ENCODE results near the gene SF3A2. TPM values are rescaled to one million over a fixed set of nuclear protein-coding genes. Genes with fewer than 3 reads are reported as not detected.

SF3A2 gene
- total and polyA plus RNA-seq, 2 experiments from 2014 or later = 21.2 to 75.3 TPM

DNA sequence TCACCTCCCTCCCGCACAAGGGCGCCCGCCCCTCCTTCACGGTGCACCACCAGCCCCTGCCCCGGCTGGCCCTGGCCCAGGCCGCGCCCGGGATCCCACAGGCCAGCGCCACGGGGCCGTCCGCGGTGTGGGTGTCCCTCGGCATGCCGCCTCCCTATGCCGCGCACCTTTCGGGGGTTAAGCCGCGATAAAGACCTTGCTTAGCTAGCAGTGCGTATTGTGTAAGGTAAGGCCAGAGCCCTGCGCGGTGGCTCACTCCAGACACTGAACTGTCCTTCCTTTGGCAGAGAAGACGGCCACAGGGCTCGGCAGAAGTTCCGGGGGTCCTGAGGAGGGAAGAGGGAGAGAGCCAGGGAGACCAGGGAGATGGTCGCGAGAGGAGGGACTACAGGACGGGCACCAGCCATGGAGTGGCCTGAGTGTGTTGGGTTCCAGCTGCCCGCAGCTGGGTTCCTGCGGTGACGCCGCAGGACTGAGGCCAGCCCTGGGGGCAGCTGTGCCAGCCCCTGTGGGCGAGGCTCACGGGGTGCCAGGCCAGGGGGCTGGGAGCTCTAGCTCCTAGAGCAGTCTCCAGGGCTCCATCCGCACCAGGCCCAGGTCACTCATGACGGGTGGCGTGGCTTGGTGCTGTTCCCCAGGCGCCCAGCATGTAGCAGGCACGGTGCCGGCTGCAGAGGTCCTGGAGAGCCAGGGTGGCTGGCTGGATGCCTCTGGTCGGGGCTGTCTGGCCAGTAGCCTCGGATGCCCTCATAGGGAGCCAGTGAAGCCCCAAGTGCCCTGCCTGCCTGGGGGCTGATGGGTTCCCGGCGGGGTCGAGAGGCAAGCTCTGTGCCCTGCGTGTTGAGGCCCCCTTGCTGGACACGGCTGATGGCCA, 8.2 kb upstream of the SF3A2 start:
- 97% methylated on average over 47 of the region's 48 CpGs for WGBS (ENCODE audit: low lambda C conversion rate, missing lambda C conversion rate)
- H3K4me3 ChIP-seq = no peak overlapping the region

DNA sequence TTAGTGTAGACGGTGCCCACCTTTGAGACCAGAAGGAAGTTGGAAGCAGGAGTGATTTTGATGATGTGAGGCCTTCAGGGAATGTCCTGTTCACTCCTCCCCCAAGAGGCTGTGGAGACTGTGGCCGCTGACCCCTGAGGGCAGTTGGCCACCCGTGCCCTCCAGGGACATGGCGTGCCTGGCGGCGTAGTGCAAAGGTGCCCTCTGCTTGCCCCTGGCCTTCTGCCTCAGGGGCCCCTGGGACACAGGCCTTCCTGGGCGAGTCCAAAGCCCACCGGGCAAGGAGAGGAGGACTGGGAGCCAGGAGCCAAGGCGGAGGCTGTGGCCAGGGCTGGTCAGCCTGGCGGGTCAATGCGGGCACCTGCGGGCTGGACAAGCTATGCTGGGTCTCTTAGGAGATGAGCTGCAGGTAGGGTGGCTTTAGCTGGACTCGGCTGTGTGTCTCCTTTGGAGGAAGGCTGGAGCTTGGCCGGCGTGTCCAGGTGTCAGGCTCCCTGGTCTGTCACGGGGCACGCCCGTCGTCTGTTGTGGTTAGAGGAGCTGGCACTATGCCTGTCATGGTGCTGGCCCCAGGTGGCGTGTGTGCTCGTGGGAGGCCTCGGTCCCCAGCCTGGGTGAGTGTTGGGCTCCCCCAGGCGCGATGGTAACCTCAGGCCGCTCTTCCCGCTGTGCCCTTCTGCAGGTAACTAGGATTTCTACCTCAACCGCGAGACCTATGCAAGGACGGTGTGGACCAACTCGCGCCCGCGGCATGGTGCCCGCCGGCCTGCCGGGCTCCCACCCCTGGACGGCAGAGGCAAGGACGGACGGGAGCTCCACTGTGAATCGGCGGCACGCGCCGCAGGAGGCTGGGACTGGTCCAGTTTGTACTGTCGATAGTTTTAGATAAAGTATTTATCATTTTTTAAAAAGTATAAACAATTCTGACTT, 7.3 kb upstream of the SF3A2 start:
- no peaks in the 10 kb centered on the region for H3K36me3 ChIP-seq (replicated peaks; ENCODE audit: insufficient read depth, low read depth)

More for the DNA sequence above, 8.2 kb upstream of the SF3A2 start:
- Histone ChIP-seq H3K79me2 (peaks cover 15% of the 10 kb centered on the region), H3K27ac (no peak overlapping the region), H3K4me1 (ENCODE audit: insufficient read depth) (no peaks in the 10 kb centered on the region), H3K4me2 (no peak overlapping the region), H3K9me2 (replicated peaks; ENCODE audit: insufficient read depth) (no peaks in the 10 kb centered on the region), H3K9me3 (ENCODE audit: low read depth) (no peaks in the 10 kb centered on the region), H4K20me1 (ENCODE audit: insufficient read depth, poor library complexity, severe bottlenecking) (no peaks in the 10 kb centered on the region), H2AFZ (no peak overlapping the region), H3K27me3 (no peaks in the 10 kb centered on the region), H3K36me3 (replicated peaks; ENCODE audit: insufficient read depth, low read depth) (no peaks in the 10 kb centered on the region)
- TF ChIP-seq EZH2 (IDR thresholded peaks at IDR 0.05; ENCODE audit: borderline replicate concordance) = no peak
- TF ChIP-seq EZH2phosphoT487 (IDR thresholded peaks at IDR 0.05; ENCODE audit: low read depth, severe bottlenecking, unreplicated experiment) = no peak
- TF ChIP-seq, protein P1, sequence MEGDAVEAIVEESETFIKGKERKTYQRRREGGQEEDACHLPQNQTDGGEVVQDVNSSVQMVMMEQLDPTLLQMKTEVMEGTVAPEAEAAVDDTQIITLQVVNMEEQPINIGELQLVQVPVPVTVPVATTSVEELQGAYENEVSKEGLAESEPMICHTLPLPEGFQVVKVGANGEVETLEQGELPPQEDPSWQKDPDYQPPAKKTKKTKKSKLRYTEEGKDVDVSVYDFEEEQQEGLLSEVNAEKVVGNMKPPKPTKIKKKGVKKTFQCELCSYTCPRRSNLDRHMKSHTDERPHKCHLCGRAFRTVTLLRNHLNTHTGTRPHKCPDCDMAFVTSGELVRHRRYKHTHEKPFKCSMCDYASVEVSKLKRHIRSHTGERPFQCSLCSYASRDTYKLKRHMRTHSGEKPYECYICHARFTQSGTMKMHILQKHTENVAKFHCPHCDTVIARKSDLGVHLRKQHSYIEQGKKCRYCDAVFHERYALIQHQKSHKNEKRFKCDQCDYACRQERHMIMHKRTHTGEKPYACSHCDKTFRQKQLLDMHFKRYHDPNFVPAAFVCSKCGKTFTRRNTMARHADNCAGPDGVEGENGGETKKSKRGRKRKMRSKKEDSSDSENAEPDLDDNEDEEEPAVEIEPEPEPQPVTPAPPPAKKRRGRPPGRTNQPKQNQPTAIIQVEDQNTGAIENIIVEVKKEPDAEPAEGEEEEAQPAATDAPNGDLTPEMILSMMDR (IDR thresholded peaks at IDR 0.05; ENCODE audit: poor library complexity) = no peak
- DNase-seq (ENCODE audit: low spot score) = no peak

DNA sequence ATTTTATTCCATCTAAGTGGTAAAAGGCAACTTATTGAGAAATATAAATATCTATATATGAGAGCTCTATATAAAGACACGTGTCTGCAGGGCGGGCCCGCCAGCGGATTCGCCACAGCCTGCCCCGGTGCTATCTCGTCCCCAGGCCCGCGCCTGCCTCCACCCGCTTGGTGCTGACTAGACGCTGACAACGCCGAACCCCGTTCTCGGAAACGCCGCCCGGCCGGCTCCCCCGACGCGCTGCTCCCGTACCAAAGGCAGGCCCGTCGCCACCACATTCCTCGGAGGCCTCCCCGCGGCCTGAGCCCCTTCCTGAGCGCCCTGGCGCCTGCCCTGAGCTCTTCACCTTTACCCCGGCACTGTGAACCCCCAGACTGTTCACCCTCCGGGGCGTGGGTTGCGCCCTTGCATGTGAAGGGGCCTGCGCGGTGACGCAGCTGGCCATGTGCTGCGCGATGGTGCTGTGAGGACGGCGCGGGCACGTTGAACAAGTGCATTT, 6.5 kb upstream of the SF3A2 start:
- WGBS (ENCODE audit: low lambda C conversion rate, missing lambda C conversion rate) = 98% methylated on average over 37 of the region's 43 CpGs
- H3K4me3 ChIP-seq = no peak overlapping the region
- no peaks in the 10 kb centered on the region for H3K36me3 ChIP-seq (replicated peaks; ENCODE audit: insufficient read depth, low read depth)
- no peak for DNase-seq (ENCODE audit: low spot score)
- H3K9me3 ChIP-seq (ENCODE audit: low read depth) = no peaks in the 10 kb centered on the region
- H3K4me1 ChIP-seq (ENCODE audit: insufficient read depth) = peaks cover 9% of the 10 kb centered on the region
- H3K27ac ChIP-seq = no peak overlapping the region
- H2AFZ ChIP-seq = no peak overlapping the region
- H3K4me2 ChIP-seq = no peak overlapping the region
- H4K20me1 ChIP-seq (ENCODE audit: insufficient read depth, poor library complexity, severe bottlenecking) = no peaks in the 10 kb centered on the region
- TF ChIP-seq EZH2phosphoT487 (IDR thresholded peaks at IDR 0.05; ENCODE audit: low read depth, severe bottlenecking, unreplicated experiment) (no peak), EZH2 (IDR thresholded peaks at IDR 0.05; ENCODE audit: borderline replicate concordance) (no peak)
- TF ChIP-seq, protein P1 (IDR thresholded peaks at IDR 0.05; ENCODE audit: poor library complexity) = no peak
- H3K9me2 ChIP-seq (replicated peaks; ENCODE audit: insufficient read depth) = no peaks in the 10 kb centered on the region
- no peaks in the 10 kb centered on the region for H3K27me3 ChIP-seq
- H3K79me2 ChIP-seq = peaks cover 32% of the 10 kb centered on the region

More for the DNA sequence above, 7.3 kb upstream of the SF3A2 start:
- Histone ChIP-seq H3K9me3 (ENCODE audit: low read depth) (no peaks in the 10 kb centered on the region), H3K4me1 (ENCODE audit: insufficient read depth) (peaks cover 2% of the 10 kb centered on the region), H3K4me3 (no peak overlapping the region), H2AFZ (no peak overlapping the region), H4K20me1 (ENCODE audit: insufficient read depth, poor library complexity, severe bottlenecking) (no peaks in the 10 kb centered on the region), H3K4me2 (no peak overlapping the region), H3K79me2 (peaks cover 25% of the 10 kb centered on the region), H3K27ac (no peak overlapping the region), H3K27me3 (no peaks in the 10 kb centered on the region), H3K9me2 (replicated peaks; ENCODE audit: insufficient read depth) (no peaks in the 10 kb centered on the region)
- 96% methylated on average over 45 of the region's 45 CpGs for WGBS (ENCODE audit: low lambda C conversion rate, missing lambda C conversion rate)
- no peak for DNase-seq (ENCODE audit: low spot score)
- TF ChIP-seq, protein P1 (IDR thresholded peaks at IDR 0.05; ENCODE audit: poor library complexity) = no peak
- no peak for TF ChIP-seq EZH2 (IDR thresholded peaks at IDR 0.05; ENCODE audit: borderline replicate concordance)
- no peak for TF ChIP-seq EZH2phosphoT487 (IDR thresholded peaks at IDR 0.05; ENCODE audit: low read depth, severe bottlenecking, unreplicated experiment)

All from hepatocyte (in vitro differentiated cells).